Fibroblast of mammary gland (primary cell): Measurements from ENCODE around the gene MAP3K2.
"Not testable (repeated sequence)": the region's sequence is repeated elsewhere in the genome, so short reads cannot be mapped to it uniquely, and the experiment has no call there.

ENCODE experiments used
- DNase-seq: peaks from one replicate; pipeline ENCODE4 v3.0.0-alpha.2; 2010; ENCODE audit warnings: low read depth
- H3K4me3 ChIP-seq: 2 replicates; pipeline ENCODE4 v1.5.1; 2011; ENCODE audit warnings: low read depth, mild to moderate bottlenecking, low read length, moderate library complexity; ENCODE audit not compliant: control insufficient read depth
- CTCF ChIP-seq: conservative IDR thresholded peaks from 2 replicates; pipeline ENCODE4 v1.5.1; 2011; ENCODE audit warnings: low read depth, low read length, inconsistent platforms; ENCODE audit not compliant: control insufficient read depth, insufficient read depth

Gene MAP3K2

DNA sequence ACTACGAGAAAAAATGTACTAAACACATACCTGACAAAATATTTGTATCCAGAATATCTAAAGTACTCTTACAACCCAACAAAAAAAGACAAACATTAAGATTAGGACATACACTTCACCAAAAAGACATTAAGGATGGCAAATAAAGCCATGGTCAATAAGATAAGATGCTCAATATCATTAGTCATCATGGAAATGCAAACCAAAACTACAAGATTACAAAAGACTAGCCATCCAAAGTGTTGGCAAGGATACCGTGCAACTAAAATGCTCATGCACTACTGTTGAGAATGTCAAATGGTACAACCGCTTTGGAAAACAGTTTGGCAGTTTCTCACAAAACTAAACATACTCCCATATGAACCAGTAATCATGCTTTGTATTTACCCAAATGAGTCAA, 29.7 kb downstream of the MAP3K2 start:
- no peak for TF ChIP-seq CTCF
- peak; percentile 39 for DNase-seq
- H3K4me3 ChIP-seq = no peak overlapping the region

- no peak overlapping the region for H3K4me3 ChIP-seq
- DNase-seq = no peak
- TF ChIP-seq CTCF = no peak
Observed at GRCh38 chr2:127357591-127357990, 30.2 kb downstream of the MAP3K2 start.

DNA sequence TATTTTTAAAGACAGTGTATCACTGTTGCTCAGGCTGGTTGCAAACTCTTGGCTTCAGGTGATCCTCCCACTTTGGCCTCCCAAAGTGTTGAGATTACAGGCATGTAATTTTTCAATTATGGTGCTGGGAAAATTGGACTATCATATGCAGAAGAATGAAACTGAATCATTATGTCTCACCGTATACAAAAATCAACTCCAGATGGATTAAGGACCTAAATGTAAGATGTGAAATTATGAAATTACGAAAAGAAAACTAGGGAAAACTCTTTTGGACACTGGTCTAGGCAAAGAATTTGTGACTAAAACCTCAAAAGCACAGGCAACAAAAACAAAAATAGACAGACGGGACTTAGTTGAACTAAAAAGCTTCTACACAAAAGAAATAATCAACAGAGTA, 31.2 kb downstream of the MAP3K2 start:
- no peak for TF ChIP-seq CTCF
- H3K4me3 ChIP-seq = no peak overlapping the region
- DNase-seq = peak; percentile 52

DNA sequence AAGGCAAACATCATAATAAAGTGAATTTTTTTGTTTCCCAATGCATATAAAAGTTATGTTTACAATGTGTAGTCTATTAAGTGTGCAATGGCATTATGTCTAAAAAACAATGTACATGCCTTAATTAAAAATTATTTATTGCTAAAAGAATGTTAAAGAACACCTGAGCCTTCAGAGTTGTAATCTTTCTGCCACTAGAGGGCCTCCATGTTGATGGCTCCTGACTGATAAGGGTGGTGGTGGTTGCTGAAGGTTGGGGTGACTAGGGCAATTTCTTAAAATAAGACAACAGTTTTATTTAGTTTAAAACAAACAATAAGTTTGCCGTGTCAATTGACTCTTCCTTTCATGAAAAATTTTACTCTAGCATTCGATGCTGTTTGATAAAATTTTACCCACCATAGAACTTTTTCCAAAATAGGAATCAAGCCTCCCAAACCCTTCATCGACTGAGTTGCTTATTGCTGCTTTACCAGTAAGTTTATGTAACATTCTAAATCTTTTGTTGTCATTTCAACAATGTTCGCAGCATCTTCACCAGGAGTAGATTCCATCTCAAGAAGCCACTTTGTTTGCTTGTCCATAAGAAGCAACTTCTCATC, 32.3 kb downstream of the MAP3K2 start:
- peak; percentile 27 for DNase-seq
- H3K4me3 ChIP-seq = no peak overlapping the region
- TF ChIP-seq CTCF = peak; percentile 62

DNA sequence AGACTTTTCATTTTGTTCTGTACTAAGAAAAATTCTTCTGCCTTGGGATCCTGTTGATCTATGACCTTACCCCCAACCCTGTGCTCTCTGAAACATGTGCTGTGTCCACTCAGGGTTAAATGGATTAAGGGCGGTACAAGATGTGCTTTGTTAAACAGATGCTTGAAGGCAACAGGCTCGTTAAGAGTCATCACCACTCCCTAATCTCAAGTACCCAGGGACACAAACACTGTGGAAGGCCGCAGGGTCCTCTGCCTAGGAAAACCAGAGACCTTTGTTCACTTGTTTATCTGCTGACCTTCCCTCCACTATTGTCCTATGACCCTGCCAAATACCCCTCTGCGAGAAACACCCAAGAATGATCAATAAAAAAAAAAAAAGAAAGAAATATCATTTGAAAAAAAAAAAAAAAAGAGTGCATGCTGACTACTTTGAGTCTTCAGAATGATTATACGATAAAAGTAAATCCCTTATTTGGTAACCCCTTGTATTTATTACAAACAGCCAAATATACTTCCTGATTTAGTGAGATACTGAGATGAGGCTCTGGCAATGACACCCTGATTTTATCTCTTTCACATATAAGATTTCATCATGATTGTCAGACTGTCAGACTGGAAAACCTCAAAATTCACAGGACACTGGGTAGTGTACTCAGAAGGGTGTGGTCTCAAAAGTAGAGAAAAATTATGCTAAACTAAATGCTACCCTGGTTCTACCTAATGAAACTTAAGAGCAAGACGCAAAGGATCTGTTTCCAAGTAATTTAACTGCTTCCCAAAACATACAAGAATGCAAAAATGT, 33.7 kb downstream of the MAP3K2 start:
- not testable (repeated sequence) for H3K4me3 ChIP-seq, DNase-seq

DNA sequence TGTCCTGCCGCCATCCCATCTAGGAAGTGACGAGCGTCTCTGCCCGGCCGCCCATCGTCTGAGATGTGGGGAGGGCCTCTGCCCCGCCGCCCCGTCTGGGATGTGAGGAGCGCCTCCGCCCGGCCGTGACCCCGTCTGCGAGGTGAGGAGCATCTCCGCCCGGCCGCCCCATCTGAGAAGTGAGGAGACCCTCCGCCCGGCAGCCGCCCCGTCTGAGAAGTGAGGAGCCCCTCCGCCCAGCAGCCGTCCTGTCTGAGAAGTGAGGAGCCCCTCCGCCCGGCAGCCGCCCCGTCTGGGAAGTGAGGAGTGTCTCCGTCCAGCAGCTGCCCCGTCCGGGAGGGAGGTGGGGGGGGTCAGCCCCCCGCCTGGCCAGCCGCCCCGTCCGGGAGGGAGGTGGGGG, 34.6 kb downstream of the MAP3K2 start:
- DNase-seq, H3K4me3 ChIP-seq: not testable (repeated sequence)

DNA sequence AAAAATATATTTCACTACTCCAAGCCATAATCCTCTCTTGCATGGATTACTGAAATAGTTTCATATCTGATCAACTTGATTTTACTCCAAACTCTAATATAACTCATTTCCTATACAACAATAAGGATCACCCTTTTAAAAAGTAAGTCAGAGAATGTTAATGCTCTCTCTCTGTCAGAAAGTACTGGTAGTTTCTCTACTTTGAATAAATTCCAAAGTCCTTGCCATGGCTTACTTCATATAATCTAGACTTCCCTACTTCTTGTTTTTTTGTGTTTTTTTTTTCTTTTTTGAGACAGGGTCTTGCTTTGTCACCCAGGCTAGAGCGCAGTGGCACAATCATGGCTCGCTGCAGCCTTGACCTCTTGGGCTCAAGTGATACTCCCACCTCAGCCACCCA, 36.2 kb downstream of the MAP3K2 start:
- no peak for TF ChIP-seq CTCF
- no peak for DNase-seq
- no peak overlapping the region for H3K4me3 ChIP-seq

- peak; percentile 67 for DNase-seq
- TF ChIP-seq CTCF = no peak
Observed at GRCh38 chr2:127348426-127349000, 39.3 kb downstream of the MAP3K2 start.

More at GRCh38 chr2:127348426-127349000, 39.3 kb downstream of the MAP3K2 start:
- no peak overlapping the region for H3K4me3 ChIP-seq
